ENCODE measurements around the gene PCP2. TPM values are rescaled to one million over a fixed set of nuclear protein-coding genes. Genes with fewer than 3 reads are reported as not detected.
A peak's percentile ranks its signal among the peaks of the same experiment; 100 is the strongest.

PCP2 gene
- total and polyA plus RNA-seq, 2 of the 13 experiments (the other 11 are each of a cell fraction or from before 2014, with no cell fraction given), result 0.62 TPM; not detected in 1

- TF ChIP-seq HIVEP1 (CRISPR knock-in tag; IDR thresholded peaks at IDR 0.05) (0 out of 2 replicates have a peak, but pooled peaks have one; percentile 23), RXRB (CRISPR knock-in tag; IDR thresholded peaks at IDR 0.05; ENCODE audit: borderline replicate concordance) (peak; percentile 29; the same call in 1 of the 2 replicates), ERF (CRISPR knock-in tag; IDR thresholded peaks at IDR 0.05) (no peak; the same call in 1 of the 2 replicates), ZNF382 (CRISPR knock-in tag; IDR thresholded peaks at IDR 0.05; ENCODE audit: borderline replicate concordance) (no peak), CBX2 (IDR thresholded peaks at IDR 0.05; ENCODE audit: low read depth, low read length) (no peak), CBX2 (CRISPR knock-in tag; IDR thresholded peaks at IDR 0.05; ENCODE audit: low read depth) (no peak), SP4 (CRISPR knock-in tag; IDR thresholded peaks at IDR 0.05) (peak; percentile 91), STAT6 (CRISPR knock-in tag; IDR thresholded peaks at IDR 0.05; ENCODE audit: borderline replicate concordance) (no peak), POLR2A (IDR thresholded peaks at IDR 0.05; ENCODE audit: insufficient read depth in 1 of 2, low read depth in 2 of 2, low read length in 2 of 2) (peak; percentile 69 to 71), CSRNP1 (CRISPR knock-in tag; IDR thresholded peaks at IDR 0.05) (peak; percentile 27; the same call in 1 of the 2 replicates), ZFX (CRISPR knock-in tag; IDR thresholded peaks at IDR 0.05; ENCODE audit: low read depth) (peak; percentile 86), CREM (IDR thresholded peaks at IDR 0.05) (peak; percentile 99), CREM (CRISPR knock-in tag; IDR thresholded peaks at IDR 0.05) (peak; percentile 79), SKI (IDR thresholded peaks at IDR 0.05; ENCODE audit: partially characterized antibody) (no peak), PBX3 (CRISPR knock-in tag; IDR thresholded peaks at IDR 0.05; ENCODE audit: borderline replicate concordance) (peak; percentile 98), MBNL3 (CRISPR knock-in tag; conservative IDR thresholded peaks at IDR 0.05) (no peak), TBP (CRISPR knock-in tag; IDR thresholded peaks at IDR 0.05) (no peak), PHF8 (CRISPR knock-in tag; IDR thresholded peaks at IDR 0.05) (peak; percentile 84), YY1 (IDR thresholded peaks at IDR 0.05; ENCODE audit: insufficient read depth, insufficient replicate concordance, low read depth, low read length) (peak; percentile 91), MAF1 (CRISPR knock-in tag; IDR thresholded peaks at IDR 0.05; ENCODE audit: borderline replicate concordance) (no peak), MBD4 (IDR thresholded peaks at IDR 0.05; ENCODE audit: borderline replicate concordance, low read length) (no peak), ZNF317 (CRISPR knock-in tag; IDR thresholded peaks at IDR 0.05) (0 out of 2 replicates have a peak, but pooled peaks have one; percentile 51), ZNF274 (CRISPR knock-in tag; IDR thresholded peaks at IDR 0.05) (no peak), HNF4G (IDR thresholded peaks at IDR 0.05; ENCODE audit: borderline replicate concordance, low read depth, low read length) (no peak; the same call in 1 of the 2 replicates), HNF4G (CRISPR knock-in tag; IDR thresholded peaks at IDR 0.05; ENCODE audit: borderline replicate concordance, low read depth) (no peak), RARA (CRISPR knock-in tag; IDR thresholded peaks at IDR 0.05) (no peak)
Observed at GRCh38 chr19:7629347-7630054, 4.0 kb downstream of the PCP2 start, which contains the start of the genes PET100 and XAB2 (continued).
